HG02678 (cell line): ENCODE results near the gene CEACAM1.
"Not testable (repeated sequence)": the region's sequence is repeated elsewhere in the genome, so short reads cannot be mapped to it uniquely, and the experiment has no call there.

ENCODE experiments used
- ATAC-seq: cut with Tn5 transposase; IDR thresholded peaks from one replicate; pipeline ENCODE4 v1.9.1; 2021; ENCODE audit warnings: mild to moderate bottlenecking, moderate library complexity; ENCODE audit not compliant: unreplicated experiment

CEACAM1 gene

GRCh38 chr19:42549067-42549466 is 20.8 kb upstream of the CEACAM1 start:
- ATAC-seq, result not testable (repeated sequence)

GRCh38 chr19:42548552-42548951 is 20.3 kb upstream of the CEACAM1 start:
- ATAC-seq, result no peak

- ATAC-seq, result no peak
Observed at GRCh38 chr19:42547929-42548328, 19.6 kb upstream of the CEACAM1 start.

DNA sequence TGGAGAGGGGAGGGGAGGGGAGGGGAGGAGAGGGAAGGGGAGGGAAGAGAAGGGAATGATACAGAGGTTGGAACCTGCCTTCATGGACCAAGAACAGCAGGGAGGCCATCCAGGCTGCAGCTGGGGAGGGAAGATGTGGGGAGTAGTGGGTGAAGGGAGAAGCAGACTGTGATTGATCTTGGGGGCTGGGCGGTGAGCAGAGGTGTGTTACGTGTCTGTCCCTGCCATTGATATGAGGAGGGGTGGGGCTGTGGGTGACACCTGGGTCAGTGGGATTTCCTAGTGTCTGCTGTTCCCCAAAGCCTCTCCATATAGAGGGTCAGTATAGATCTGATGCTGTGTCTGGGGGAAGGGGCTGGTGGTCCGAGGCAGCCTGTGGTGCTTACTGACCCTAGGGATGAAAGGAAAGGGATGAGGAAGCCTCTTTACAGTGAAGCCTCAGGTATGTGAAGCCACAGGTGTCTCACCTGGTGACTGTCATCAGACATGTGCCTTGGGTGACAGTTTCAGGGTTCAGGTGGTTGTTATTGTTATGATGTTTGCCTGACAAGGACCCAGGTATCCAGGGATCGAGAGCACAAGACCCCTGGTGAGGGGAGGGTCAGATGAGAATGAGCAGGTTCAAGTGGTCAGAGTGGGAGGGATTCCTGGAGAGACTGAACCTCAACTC is 18.7 kb upstream of the CEACAM1 start:
- no peak for ATAC-seq

DNA sequence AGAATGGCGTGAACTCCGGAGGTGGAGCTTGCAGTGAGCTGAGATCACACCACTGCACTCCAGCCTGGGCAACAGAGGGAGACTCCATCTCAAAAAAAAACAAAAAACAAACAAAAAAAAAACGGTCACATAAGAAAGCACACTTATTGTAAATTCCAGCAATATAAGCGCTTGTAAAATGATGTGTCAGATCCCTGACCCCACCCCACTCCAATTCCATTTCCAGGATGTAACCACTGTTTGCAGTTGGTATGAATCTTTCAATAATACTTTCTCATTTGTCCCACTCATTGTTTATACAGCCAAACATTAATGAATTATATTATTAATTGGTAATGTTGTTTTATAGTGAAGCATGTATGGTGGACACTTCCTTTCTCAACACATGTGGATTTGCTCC is 15.9 kb upstream of the CEACAM1 start:
- no peak for ATAC-seq

DNA sequence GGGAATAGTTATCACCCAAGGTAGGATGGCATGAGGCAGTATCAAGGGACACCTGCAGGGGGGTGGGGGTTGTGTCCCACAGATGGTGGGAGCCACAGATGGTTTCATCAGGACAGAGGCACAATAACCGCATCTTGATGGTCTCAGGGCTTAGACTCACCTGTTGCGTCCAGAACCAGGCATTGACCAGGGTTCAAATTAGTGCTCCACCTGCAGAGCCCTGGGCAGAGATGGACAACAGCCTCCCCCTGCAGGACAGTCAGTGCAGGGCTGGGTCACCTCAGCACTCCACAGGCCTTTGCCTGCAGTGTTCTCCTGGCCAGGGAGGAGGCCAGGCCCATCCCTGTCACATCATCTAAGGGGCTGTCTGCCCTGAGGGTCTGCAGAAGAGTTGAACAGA is 14.5 kb upstream of the CEACAM1 start:
- no peak for ATAC-seq

- ATAC-seq, result no peak
Observed at GRCh38 chr19:42540071-42540553, 11.8 kb upstream of the CEACAM1 start.

- ATAC-seq, result no peak
Observed at GRCh38 chr19:42538841-42539709, 10.8 kb upstream of the CEACAM1 start.

GRCh38 chr19:42535276-42535675 is 7.0 kb upstream of the CEACAM1 start:
- not testable (repeated sequence) for ATAC-seq

GRCh38 chr19:42534391-42534790 is 6.1 kb upstream of the CEACAM1 start:
- no peak for ATAC-seq

GRCh38 chr19:42532891-42533290 is 4.6 kb upstream of the CEACAM1 start:
- ATAC-seq, result no peak

DNA sequence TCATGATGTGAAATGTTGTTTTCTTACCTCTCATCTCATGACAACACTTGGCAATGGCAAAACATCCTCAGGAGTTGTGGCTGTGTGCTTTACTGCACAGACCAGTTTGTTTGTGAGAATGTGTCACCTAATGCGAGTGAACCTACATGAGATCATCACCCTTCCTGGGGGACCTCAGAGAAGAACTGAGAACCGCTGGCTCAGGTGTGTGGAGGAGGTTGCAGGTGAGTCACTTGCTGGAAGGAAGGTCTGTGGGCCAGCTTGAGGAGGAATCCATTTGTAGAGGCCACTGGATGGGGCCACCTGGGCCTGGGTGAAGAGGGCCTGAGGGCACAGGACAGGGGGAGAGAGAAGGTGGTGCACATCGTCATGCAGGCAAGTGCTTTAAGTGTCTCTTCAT is 3.0 kb upstream of the CEACAM1 start:
- no peak for ATAC-seq

GRCh38 chr19:42529248-42529764 is 1.0 kb upstream of the CEACAM1 start:
- peak; percentile 48 for ATAC-seq

DNA sequence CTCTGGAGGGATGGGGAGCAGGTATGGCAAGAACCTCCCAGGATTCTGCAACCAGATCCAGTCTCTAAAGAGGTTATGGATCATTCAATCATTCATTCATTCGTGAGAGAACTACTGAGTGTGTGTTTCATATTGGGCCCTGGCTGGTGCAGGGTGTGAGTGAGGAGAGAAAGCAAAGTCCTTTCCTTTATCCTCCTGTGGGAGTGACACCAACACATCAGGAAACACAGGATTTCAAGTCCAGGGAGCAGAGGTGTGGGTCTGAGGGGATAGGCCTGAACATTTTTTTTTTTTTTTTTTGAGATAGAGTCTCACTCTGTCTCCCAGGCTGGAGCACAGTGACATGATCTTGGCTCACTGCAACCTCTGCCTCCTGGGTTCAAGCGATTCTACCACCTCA is 3.3 kb downstream of the CEACAM1 start:
- no peak for ATAC-seq

DNA sequence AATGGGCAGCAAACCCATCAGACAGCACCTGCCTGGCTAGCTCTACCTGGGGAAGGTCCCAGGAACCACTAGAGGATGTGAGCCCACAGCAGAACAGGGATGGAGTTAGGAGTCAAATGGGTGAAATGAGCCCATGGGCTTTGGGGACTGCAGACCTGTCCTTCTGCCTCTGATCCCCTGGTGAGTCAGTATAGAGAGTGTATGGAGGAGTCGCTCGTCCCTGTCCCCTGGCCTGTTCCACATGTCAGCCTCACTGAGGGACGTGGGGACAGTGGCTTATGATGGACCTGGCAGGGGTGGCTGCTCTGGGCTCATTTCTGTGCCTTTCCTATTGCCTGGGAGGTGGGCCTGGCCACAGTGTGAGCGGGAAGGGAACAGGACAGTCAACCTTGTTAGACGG is 4.0 kb downstream of the CEACAM1 start:
- ATAC-seq, result no peak

- not testable (repeated sequence) for ATAC-seq
Observed at GRCh38 chr19:42522262-42522661, 6.0 kb downstream of the CEACAM1 start.

GRCh38 chr19:42521346-42522030 is 6.8 kb downstream of the CEACAM1 start:
- ATAC-seq, result no peak

GRCh38 chr19:42519108-42519507 is 9.2 kb downstream of the CEACAM1 start:
- no peak for ATAC-seq

GRCh38 chr19:42516771-42517170 is 11.5 kb downstream of the CEACAM1 start:
- no peak for ATAC-seq

DNA sequence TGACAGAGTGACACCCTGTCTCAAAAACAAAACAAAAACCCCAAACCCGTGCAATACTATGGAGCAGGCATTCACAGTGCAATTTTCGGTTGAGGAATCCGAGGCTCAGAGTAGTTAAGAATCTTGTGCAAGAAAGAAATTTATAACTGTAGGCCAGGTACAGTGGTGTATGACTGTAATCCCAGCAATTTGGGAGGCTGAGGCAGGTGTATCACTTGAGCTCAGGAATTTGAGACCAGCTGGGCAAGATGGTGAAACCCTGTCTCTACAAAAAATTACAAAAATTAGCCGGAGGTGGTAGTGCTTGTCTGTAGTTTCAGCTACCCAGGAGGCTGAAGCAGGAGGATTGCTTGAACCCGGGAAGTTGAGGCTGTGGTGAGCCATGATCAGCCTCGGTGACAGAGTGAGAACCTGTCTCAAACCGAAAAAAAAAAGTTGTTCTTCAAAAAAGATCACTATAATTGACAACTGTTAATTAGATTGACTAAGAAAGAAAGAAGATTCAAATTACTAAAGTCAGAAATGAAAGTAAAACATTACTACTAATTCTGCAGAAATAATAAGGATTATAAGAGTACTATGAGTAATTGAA is 12.9 kb downstream of the CEACAM1 start:
- ATAC-seq, result no peak

DNA sequence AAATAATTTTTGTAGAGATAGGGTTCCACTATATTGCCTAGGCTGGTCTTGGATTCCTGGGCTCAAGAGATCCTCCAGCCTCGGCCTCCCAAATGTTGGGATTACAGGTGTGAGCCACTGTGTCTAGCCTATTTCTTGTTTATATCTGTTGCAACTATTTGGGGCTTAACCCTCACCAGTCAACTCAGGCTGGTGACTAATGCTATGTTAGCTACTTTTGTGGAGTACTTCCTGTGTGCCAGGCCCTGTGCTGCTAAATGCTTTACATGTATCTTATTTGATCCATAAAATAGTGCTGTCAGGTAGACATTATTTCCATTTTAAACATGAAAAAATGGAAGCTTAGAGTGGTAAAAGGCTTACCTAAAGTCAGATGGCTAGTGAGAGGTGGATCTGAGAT is 13.8 kb downstream of the CEACAM1 start:
- no peak for ATAC-seq
